ENCODE results near the gene TRPM6.

- TF ChIP-seq CTCF (conservative IDR thresholded peaks at IDR 0.05; ENCODE audit: low read length), result no peak
- TF ChIP-seq EZH2phosphoT487 (IDR thresholded peaks at IDR 0.05; ENCODE audit: borderline replicate concordance, low read depth, low read length), result no peak
Measured at GRCh38 chr9:74908665-74909064, 20.9 kb upstream of the TRPM6 start.

Data from OCI-LY7 (cell line).